Spinal cord (tissue), 10 donors: ENCODE measurements around the gene KCND2. TPM values are rescaled to one million over a fixed set of nuclear protein-coding genes. Genes with fewer than 3 reads are reported as not detected.

Experiments used
- DNase-seq, 6 donors: peaks; one replicate each; pipeline versions ENCODE4 v3.0.0 to v3.0.0-alpha.2; 2013 to 2015; ENCODE audit warnings: low spot score in 6 of 6, low read depth in 4 of 6
- H3K27ac ChIP-seq: one replicate; pipeline ENCODE4 v1.5.1; 2013; ENCODE audit warnings: low read depth, low read length, control low read depth
- H3K27me3 ChIP-seq: one replicate; pipeline ENCODE4 v1.6.1; 2013; ENCODE audit warnings: low read length; ENCODE audit not compliant: control insufficient read depth, insufficient read depth
- H3K36me3 ChIP-seq: one replicate; pipeline ENCODE4 v1.6.1; 2013; ENCODE audit warnings: low read length; ENCODE audit not compliant: control insufficient read depth, insufficient read depth
- H3K4me1 ChIP-seq: one replicate; pipeline ENCODE4 v1.6.1; 2013; ENCODE audit warnings: low read length; ENCODE audit not compliant: control insufficient read depth, insufficient read depth
- H3K4me3 ChIP-seq: one replicate; pipeline ENCODE4 v1.5.1; 2013; ENCODE audit warnings: low read depth, low read length, control low read depth
- H3K9me3 ChIP-seq: one replicate; pipeline ENCODE4 v1.6.1; 2013; ENCODE audit warnings: low read length; ENCODE audit not compliant: control insufficient read depth, insufficient read depth
- WGBS: methylation state at CpG from one replicate; pipeline ENCODE4 v1.1.5; 2013; ENCODE audit warnings: missing lambda C conversion rate; ENCODE audit not compliant: insufficient coverage; 5-methylcytosine and 5-hydroxymethylcytosine counted together
- polyA plus RNA-seq, 2 donors: library from polyadenylated mRNA; unstranded; fragments of 120-200 nt; gene quantifications; one replicate each; pipeline ENCODE4 v1.2.1, GENCODE V29; 2013; ENCODE audit not compliant: insufficient read length in 2 of 2
- total RNA-seq, 2 donors: library from RNA; depleted of rRNA in 1 of 2; stranded (reverse); fragments of 120-200 nt in 1 of 2; fragments of >200 nt in 1 of 2; gene quantifications; one replicate each; pipeline versions ENCODE4 v1.2.3 to v1.2.4, GENCODE V29; 2013 to 2014
- donor health status: healthy.

Gene KCND2
- total and polyA plus RNA-seq, 4 donors, result 25.2 to 86.4 (median 63.4) TPM

DNA sequence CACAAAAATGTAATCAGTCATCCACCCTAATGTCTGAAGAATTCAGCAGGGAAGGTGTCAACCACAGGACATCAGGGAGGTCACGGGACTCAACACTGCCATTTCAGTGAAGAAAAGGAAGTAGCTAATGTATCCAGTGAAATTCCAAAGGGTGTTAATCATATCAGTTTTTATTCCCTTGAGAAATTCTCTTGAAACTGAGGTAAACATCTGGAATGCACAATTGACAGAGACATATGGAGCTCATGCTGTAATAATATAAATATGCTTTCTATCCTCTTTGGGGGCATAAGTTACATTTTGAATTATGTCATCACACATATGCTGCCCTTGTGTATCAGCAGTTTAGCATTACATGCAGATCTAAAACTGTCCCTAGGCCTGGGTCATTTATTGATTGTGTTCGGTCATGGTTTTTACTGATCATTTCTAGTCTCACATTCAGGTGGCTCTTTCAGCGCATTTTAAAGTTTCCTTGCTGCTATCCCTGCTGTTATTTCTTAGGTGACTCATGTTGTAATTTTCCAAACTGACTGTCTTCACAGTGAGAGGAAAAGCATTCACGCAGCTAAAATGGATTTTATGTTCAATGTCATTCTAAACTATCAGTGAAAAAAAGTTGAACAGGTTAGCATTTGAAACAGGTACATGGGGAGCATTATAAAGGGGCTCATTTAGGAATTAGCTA, 311.1 kb downstream of the KCND2 start:
- H3K36me3 ChIP-seq, result no peaks in the 10 kb centered on the region
- H3K27ac ChIP-seq, result no peak overlapping the region
- WGBS, result no CpG with 5 or more reads among the region's 4 CpGs
- DNase-seq, result peak in 1 of 6 donors; percentile 66
- no peaks in the 10 kb centered on the region for H3K4me1 ChIP-seq
- H3K4me3 ChIP-seq, result no peak overlapping the region
- no peaks in the 10 kb centered on the region for H3K9me3 ChIP-seq
- no peaks in the 10 kb centered on the region for H3K27me3 ChIP-seq

DNA sequence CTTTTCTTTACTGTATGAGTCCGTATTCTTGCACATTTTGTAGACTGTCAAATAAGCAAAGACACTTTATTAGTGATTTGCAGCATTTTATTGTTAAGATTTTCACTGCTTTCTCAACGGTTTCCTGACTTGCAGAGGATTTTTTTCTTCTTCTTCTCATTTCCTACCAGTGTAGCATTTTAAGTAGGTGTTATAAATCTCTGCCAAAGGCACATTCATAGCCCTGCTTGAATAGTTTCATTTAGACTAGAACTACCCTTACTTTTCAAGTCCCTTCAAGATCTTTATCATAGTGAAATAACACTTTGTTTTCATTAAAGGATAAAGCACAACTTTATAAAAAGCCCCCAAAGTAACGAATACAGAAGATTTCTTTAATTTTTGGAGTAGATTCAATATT, 313.6 kb downstream of the KCND2 start:
- no CpG with 5 or more reads among the region's 3 CpGs for WGBS
- Histone ChIP-seq H3K4me1 (peaks cover 6% of the 10 kb centered on the region), H3K9me3 (no peaks in the 10 kb centered on the region), H3K27me3 (no peaks in the 10 kb centered on the region), H3K4me3 (no peak overlapping the region), H3K27ac (peak overlapping the region; percentile 58), H3K36me3 (no peaks in the 10 kb centered on the region)
- DNase-seq, result peak in 3 of 6 donors; percentile 57 to 84 (median 75)

DNA sequence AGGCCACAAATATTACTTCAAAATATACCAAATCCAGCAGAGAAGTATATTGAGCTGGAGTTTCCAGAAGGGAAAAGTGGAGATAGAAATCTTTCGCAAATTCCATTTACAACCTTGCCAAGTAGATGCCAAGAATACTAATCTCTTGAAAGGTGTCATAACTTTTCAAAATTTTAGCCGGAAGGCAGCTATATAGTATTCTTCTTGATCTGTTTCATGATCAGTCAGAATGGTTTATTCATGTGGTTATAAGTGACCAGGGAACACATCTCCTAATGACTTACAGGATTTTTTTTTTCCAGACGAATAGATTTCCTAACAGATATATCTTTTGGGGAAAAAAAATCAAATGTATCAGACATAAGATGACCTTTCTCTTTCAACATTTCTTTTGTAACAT, 314.3 kb downstream of the KCND2 start:
- Histone ChIP-seq H3K27ac (peak overlapping the region; percentile 58), H3K9me3 (no peaks in the 10 kb centered on the region), H3K36me3 (no peaks in the 10 kb centered on the region), H3K4me3 (no peak overlapping the region), H3K4me1 (peaks cover 6% of the 10 kb centered on the region), H3K27me3 (no peaks in the 10 kb centered on the region)
- DNase-seq, result no peak
- no CpG with 5 or more reads among the region's 3 CpGs for WGBS

DNA sequence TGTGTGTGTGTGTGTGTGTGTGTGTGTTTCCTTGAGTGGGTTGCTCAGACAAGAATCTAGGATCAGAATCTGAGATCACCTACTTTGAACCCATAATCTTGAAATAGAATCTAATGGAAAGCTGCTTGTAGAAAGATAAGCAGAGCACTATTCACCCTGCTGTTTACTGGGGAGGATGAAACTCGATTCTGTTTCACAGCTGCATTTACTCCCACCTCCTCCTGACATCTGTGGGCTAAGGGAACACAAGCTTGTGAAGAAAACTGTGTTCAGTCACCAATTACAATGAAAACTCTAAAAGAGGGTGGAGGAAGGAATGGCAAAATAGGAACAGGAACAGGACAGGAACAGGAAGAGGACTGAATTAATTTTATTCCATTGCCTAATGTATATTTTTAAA, 315.4 kb downstream of the KCND2 start:
- peak overlapping the region; percentile 6 for H3K27ac ChIP-seq
- H3K4me3 ChIP-seq, result no peak overlapping the region
- H3K36me3 ChIP-seq, result no peaks in the 10 kb centered on the region
- H3K9me3 ChIP-seq, result no peaks in the 10 kb centered on the region
- H3K4me1 ChIP-seq, result peaks cover 6% of the 10 kb centered on the region
- no CpG with 5 or more reads among the region's 1 CpG for WGBS
- H3K27me3 ChIP-seq, result no peaks in the 10 kb centered on the region
- DNase-seq, result peak in 1 of 6 donors; percentile 25

DNA sequence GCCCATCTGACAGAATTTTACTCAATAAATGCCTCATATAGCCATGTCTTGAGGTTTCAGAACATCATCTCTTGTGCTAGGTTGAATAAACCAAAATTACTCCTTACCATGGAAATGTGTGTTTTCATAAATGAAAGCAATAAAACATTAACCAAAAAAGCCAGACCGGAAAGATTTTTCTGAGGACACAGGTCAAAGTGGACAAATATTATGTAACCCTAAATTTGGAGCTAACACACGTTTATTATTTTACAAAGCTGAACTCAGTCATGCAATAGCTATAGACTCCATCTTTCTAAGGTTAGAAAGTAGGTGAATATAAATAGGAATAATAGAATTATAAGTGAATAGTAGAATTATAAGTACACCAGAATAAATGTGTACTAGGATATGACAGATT, 315.9 kb downstream of the KCND2 start:
- no peak for DNase-seq
- WGBS, result no CpG with 5 or more reads among the region's 2 CpGs
- Histone ChIP-seq H3K36me3 (no peaks in the 10 kb centered on the region), H3K27me3 (no peaks in the 10 kb centered on the region), H3K4me3 (no peak overlapping the region), H3K9me3 (no peaks in the 10 kb centered on the region), H3K27ac (peak overlapping the region; percentile 6), H3K4me1 (peaks cover 6% of the 10 kb centered on the region)

DNA sequence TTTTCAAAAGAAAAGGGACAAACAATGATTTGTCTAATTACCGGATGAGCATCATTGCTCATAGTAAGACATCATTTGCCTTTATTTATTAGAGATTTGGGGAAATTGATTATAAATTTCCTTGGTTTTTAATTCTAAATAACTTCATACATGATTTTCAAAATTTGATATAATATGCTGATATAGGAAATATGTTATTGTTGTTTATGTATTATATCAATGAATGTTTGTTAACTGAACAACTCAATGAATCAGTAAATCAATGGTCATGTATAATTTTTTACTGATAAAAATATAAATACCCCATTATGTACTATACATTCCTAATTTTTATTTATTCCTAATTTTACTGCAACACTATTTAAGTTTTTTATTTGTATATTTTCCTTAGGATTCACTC, 327.6 kb downstream of the KCND2 start:
- H3K36me3 ChIP-seq, result no peaks in the 10 kb centered on the region
- H3K27ac ChIP-seq, result no peak overlapping the region
- H3K27me3 ChIP-seq, result no peaks in the 10 kb centered on the region
- no peak overlapping the region for H3K4me3 ChIP-seq
- WGBS, result no CpG with 5 or more reads among the region's 1 CpG
- no peaks in the 10 kb centered on the region for H3K4me1 ChIP-seq
- no peaks in the 10 kb centered on the region for H3K9me3 ChIP-seq
- no peak for DNase-seq

DNA sequence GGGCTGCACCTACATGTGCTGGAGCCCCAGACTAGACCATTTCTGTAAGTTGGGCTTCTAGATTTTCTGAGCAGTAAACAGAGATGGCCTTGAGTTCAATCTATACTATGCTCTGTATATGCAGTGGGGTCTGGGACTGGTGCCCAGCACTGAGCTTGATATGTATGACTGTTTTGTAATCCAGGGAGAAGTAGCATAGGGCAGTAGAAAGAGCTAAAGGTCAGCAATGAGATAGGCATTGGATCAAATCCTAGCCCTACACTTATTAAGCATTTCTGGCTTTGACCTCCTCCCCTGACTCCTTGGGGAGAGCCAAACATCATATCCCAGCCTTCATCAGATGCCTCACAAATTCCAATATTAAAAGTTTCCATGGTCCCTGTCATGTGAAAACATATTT, 330.4 kb downstream of the KCND2 start:
- Histone ChIP-seq H3K4me3 (no peak overlapping the region), H3K9me3 (no peaks in the 10 kb centered on the region), H3K36me3 (no peaks in the 10 kb centered on the region), H3K4me1 (no peaks in the 10 kb centered on the region), H3K27me3 (no peaks in the 10 kb centered on the region), H3K27ac (no peak overlapping the region)
- no peak for DNase-seq

DNA sequence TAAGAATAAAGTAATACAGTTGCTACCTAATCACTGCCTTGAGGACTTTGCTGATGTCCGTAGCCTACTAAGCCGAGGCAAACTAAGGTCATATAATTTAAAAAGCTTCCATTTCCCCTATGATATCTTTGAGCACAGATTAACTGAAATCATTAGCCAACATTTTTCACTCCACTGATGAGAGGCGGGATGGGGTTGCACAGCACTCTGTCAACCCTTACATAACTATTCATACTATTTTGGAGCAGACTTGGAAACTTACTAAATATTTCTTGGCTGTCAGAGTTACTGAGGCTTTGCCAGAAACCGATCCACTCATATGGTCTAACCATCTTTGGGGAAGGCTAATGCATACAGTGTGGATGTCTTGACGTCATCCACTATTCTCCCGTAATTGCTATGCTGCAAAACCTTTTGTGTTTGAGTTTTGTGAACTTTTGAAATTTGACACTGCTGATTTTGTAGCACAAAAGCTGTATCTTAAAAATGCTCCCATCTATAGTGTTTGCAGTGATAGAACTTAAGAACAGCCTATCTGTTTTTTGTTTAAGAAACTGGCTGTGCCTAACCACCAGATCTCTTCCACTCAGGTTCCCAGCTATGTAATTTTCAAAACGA, 336.3 kb downstream of the KCND2 start:
- Histone ChIP-seq H3K4me1 (no peaks in the 10 kb centered on the region), H3K27me3 (no peaks in the 10 kb centered on the region), H3K4me3 (no peak overlapping the region), H3K27ac (no peak overlapping the region), H3K36me3 (no peaks in the 10 kb centered on the region), H3K9me3 (no peaks in the 10 kb centered on the region)
- no peak for DNase-seq
- 67% methylated on average over 1 of the region's 7 CpGs for WGBS

DNA sequence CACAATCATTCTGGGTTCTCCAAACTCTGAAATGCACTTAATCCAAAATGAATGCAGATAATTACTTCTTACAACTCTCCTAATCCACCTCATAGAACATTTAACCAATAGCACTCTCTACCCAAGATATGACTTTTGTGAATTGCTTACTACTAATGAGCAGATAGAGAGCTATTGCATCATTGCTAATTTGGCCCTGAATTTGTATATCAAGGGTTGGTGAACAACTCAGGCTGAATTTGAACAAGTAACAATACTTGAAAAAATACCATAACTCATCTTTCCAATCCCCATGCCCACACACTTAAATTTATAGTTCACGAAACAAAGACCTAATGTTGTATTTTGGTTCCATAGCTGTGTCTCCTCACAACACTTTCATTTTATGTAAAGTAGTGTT, 339.0 kb downstream of the KCND2 start:
- Histone ChIP-seq H3K27me3 (no peaks in the 10 kb centered on the region), H3K4me3 (no peak overlapping the region), H3K4me1 (no peaks in the 10 kb centered on the region), H3K9me3 (no peaks in the 10 kb centered on the region), H3K36me3 (no peaks in the 10 kb centered on the region), H3K27ac (no peak overlapping the region)
- peak in 1 of 6 donors; percentile 69 for DNase-seq
- no CpG with 5 or more reads among the region's 1 CpG for WGBS

DNA sequence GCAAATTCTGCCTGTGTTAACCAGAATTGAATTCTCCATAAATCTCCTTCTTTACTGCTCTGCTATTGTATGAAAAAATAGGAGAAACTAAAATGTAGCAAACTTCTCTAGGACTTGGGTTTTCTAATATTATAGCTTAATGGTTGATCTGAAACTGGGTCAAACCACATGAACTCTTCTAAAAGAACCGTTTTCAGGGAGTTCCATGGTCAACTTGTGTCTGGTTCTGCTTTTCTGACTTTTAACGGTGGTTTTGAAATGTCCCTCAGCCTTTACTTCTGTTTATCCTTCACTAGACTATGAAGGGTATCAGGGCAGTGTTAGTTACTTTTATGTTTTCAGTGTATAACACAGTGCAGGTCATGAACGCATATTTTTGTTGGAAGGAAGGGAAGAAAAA, 342.7 kb downstream of the KCND2 start:
- no peak overlapping the region for H3K27ac ChIP-seq
- H3K36me3 ChIP-seq, result no peaks in the 10 kb centered on the region
- no peak overlapping the region for H3K4me3 ChIP-seq
- no peaks in the 10 kb centered on the region for H3K27me3 ChIP-seq
- DNase-seq, result no peak
- no CpG with 5 or more reads among the region's 3 CpGs for WGBS
- H3K4me1 ChIP-seq, result no peaks in the 10 kb centered on the region
- no peaks in the 10 kb centered on the region for H3K9me3 ChIP-seq
